ENCODE measurements around the gene OR14J1. TPM values are rescaled to one million over a fixed set of nuclear protein-coding genes. Genes with fewer than 3 reads are reported as not detected.

The OR14J1 gene
- total RNA-seq, 1 experiment from 2014 or later, result not detected

GRCh38 chr6:29255530-29255929 is 46.0 kb upstream of the OR14J1 start:
- H3K27ac Mint-ChIP-seq, result no peak overlapping the region
- no peak overlapping the region for H3K4me2 ChIP-seq (ENCODE audit: insufficient read depth, insufficient read length, low read length)
- H3K18ac ChIP-seq (ENCODE audit: insufficient read length, low read depth, low read length), result no peak overlapping the region
- no peak overlapping the region for H3K4ac ChIP-seq (ENCODE audit: low read depth, low read length)
- H2BK15ac ChIP-seq (ENCODE audit: low read depth, low read length), result no peak overlapping the region
- peaks cover 5 to 10% (median 10%) of the 10 kb centered on the region in 3 experiments; a peak in 6 of 7 replicates for H3K36me3 Mint-ChIP-seq (ENCODE audit: insufficient read depth in 1 of 3, low read depth in 3 of 3)
- H4K8ac ChIP-seq (replicated peaks; ENCODE audit: insufficient read length, low read depth, low read length), result no peak overlapping the region
- H3K9me3 Mint-ChIP-seq, result peaks cover 22 to 26% of the 10 kb centered on the region in 2 experiments
- no peak overlapping the region for H2AK5ac ChIP-seq (ENCODE audit: insufficient read length, low read length)
- no peak for TF ChIP-seq CTCF (conservative IDR thresholded peaks at IDR 0.05)
- H3K27me3 ChIP-seq (ENCODE audit: insufficient read depth, low read length), result no peaks in the 10 kb centered on the region
- WGBS (ENCODE audit: extremely low coverage, insufficient read length, low lambda C conversion rate), result no CpG with 5 or more reads among the region's 2 CpGs
- no peak overlapping the region for H3K23ac ChIP-seq (ENCODE audit: insufficient read length, low read depth, low read length)
- no peaks in the 10 kb centered on the region for H3K79me2 ChIP-seq (ENCODE audit: insufficient read depth, low read length)
- no peak overlapping the region for H2BK120ac ChIP-seq (ENCODE audit: low read depth, low read length, poor library complexity, severe bottlenecking)
- H3T11ph ChIP-seq (ENCODE audit: low read length), result no peak overlapping the region
- no peak overlapping the region for H2BK5ac ChIP-seq (ENCODE audit: insufficient read length, low read length)
- no peak for DNase-seq
- no peaks in the 10 kb centered on the region for H3K4me1 Mint-ChIP-seq
- no peak overlapping the region for H3K56ac ChIP-seq (ENCODE audit: insufficient read length, low read depth, low read length)
- H2AFZ ChIP-seq (ENCODE audit: low read length), result no peak overlapping the region
- no peak overlapping the region for H4K5ac ChIP-seq (ENCODE audit: insufficient read length, low read depth, low read length)
- H4K20me1 ChIP-seq (ENCODE audit: control insufficient read depth, insufficient read depth, insufficient read length), result no peaks in the 10 kb centered on the region
- H3K4me3 Mint-ChIP-seq, result no peak overlapping the region
- no peak overlapping the region for H4K91ac ChIP-seq (ENCODE audit: insufficient read length, low read depth, low read length)
- no peaks in the 10 kb centered on the region; the same call in 1 of the 2 replicates for H3K27me3 Mint-ChIP-seq (ENCODE audit: low read depth)
- no peaks in the 10 kb centered on the region for H3K23me2 ChIP-seq (ENCODE audit: insufficient read length, low read depth, low read length, poor library complexity, severe bottlenecking)
- no peaks in the 10 kb centered on the region for H3K9me3 ChIP-seq (ENCODE audit: control insufficient read depth, low read depth, low read length)
- H3K9ac ChIP-seq (ENCODE audit: extremely low read depth, insufficient read length, low read length), result no peak overlapping the region
- no peaks in the 10 kb centered on the region for H3K79me1 ChIP-seq (ENCODE audit: insufficient read depth, low read depth, low read length, poor library complexity, severe bottlenecking)
- no peak overlapping the region for H3K14ac ChIP-seq (ENCODE audit: insufficient read depth, low read length)
- no peak overlapping the region for H2BK12ac ChIP-seq (ENCODE audit: insufficient read length, low read depth, low read length)
- no peak overlapping the region for H2BK20ac ChIP-seq (ENCODE audit: low read depth, low read length, poor library complexity, severe bottlenecking)
- no peak overlapping the region for H3K27ac ChIP-seq (ENCODE audit: insufficient read length, low read depth, low read length)
- no peaks in the 10 kb centered on the region for H3K4me1 ChIP-seq (ENCODE audit: insufficient read depth, low read length)

Measured in H9 (cell line).